HG03457 (cell line): ENCODE measurements around the gene NAAA.
"Not testable (repeated sequence)": the region's sequence is repeated elsewhere in the genome, so short reads cannot be mapped to it uniquely, and the experiment has no call there.

ENCODE experiments used
- ATAC-seq: cut with Tn5 transposase; IDR thresholded peaks from one replicate; pipeline ENCODE4 v1.9.1; 2021; ENCODE audit warnings: moderate number of reproducible peaks; ENCODE audit not compliant: unreplicated experiment

Gene NAAA

GRCh38 chr4:75920327-75920726 lies 20.5 kb downstream of the NAAA start:
- ATAC-seq: no peak

DNA sequence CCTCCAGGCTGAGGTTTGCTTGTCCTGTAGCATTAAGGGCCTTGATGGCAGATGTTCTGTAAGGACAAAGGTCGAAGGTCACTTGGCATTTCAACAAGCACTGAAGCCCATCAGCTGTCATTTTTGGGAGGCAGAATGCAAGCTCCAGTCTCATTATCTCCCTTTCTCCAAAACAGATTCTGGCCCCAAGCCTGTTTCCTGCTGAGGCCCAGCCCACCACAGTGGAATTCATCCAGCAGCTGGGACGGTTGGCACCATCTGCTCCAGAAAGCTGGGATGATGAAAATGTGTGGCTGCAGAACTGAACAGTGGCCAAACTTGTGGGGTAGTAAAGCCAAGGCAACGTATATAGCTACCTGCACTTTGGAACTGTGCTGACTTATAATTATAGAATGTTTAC lies 20.9 kb downstream of the NAAA start:
- no peak for ATAC-seq

GRCh38 chr4:75916091-75916661 lies 24.6 kb downstream of the NAAA start:
- no peak for ATAC-seq

DNA sequence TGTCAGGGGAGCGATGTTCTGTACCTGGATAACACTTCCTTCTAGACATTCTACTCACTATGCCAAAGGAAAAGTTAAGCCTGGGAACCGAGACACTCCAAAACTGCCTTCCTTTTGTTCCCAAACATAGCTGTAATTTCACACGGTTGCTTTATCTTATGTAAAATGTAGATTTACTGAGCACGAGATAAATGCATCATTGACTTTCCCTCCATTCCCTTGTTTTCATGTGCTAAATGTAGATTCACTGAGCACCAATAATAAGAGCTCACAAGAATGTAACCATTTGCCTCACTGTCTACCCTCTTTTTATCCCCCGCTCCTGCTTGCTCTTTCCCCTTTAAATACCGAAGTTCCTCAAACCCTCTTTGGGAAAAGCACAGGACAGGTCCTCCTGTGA lies 27.8 kb downstream of the NAAA start:
- no peak for ATAC-seq

DNA sequence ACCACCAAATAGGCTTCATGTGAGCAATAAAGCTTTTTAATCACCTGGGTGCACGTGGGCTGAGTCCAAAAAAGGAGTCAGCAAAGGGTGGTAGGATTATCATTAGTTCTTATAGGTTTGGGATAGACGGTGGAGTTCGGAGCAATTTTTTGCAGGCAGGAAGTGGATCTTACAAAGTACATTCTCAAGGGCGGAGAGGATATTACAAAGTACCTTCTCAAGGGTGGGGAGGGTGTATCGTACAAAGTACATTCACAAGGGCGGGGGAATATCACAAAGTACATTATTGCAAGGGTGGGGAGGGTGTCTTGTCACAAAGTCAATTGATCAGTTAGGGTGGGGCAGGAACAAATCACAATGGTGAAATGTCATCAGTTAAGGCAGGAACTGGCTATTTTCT lies 30.0 kb downstream of the NAAA start:
- not testable (repeated sequence) for ATAC-seq

- ATAC-seq: no peak
These were observed 31.4 kb downstream of the NAAA start for GRCh38 chr4:75909405-75909804.

GRCh38 chr4:75908555-75908954 lies 32.3 kb downstream of the NAAA start:
- ATAC-seq: no peak

- ATAC-seq: no peak
These were observed 32.8 kb downstream of the NAAA start for GRCh38 chr4:75907966-75908365.

GRCh38 chr4:75904076-75904475 lies 36.7 kb downstream of the NAAA start:
- ATAC-seq: no peak

- no peak for ATAC-seq
These were observed 38.5 kb downstream of the NAAA start, which contains the start of gene PPEF2 for GRCh38 chr4:75902352-75902751. PPEF2 (minus strand) TSS chr4:75902452; CDS start chr4:75896325, 6,127 bp downstream.

DNA sequence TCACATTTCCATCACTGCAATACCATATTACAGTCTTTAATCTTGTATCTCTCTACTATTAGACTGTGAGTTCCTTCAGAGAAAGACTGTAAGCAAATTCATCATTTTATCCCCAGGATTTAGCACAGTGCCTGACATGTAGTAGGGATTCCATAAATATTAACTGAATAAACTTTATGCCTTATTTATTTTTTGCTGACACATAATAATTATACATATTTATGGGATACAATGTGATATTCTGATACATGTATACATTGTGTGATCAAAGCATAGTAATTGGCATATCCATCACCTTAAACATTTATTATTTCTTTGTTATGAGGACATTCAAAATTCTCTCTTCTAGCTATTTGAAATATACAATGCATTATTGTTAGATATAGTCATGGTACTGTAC lies 42.3 kb downstream of the NAAA start:
- ATAC-seq: no peak

DNA sequence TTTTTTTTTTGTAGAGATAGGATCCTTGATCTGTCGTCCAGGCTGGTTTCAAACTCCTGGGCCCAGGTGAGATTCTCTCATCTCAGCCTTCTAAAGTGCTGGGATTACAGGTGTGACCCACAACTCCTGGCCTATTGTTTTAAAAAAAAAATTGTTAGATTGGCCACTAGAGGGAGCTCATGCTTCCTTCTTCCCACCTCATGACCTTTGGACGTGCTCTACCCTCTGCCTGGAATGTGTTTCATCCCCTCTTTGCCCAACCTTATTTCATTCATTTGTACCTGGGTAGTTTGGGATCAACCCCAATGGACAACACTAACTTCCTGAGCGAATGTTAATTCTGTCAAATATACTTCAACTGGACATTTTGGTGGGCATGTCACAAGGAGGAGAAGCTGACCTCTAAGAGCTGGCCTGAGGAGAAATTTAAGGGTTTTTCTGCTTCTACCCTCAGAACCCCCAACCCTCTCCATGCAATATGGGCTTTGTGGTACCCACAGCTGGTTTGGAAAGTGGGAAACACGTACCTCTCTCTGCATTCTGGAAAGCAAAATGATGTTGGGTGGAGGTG lies 45.0 kb downstream of the NAAA start:
- ATAC-seq: no peak

DNA sequence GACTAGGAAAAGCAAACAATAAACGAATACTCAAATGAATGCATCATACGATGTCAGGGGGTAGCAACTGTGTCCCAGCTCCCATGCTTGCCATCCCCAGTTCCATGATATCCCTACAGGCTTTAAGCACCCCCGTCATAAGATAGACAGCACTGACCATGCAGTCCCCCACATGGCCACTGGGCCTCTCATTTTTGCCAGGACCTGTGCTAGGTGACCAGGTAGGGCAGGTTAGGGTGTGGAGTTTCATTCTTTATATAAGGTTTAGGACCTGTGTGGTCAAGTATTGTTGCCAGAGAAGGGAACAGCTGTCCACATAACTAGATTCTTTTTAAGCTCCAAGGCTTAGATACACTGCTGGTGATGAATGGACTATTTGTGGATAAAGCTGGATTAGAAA lies 48.3 kb downstream of the NAAA start:
- ATAC-seq: no peak

DNA sequence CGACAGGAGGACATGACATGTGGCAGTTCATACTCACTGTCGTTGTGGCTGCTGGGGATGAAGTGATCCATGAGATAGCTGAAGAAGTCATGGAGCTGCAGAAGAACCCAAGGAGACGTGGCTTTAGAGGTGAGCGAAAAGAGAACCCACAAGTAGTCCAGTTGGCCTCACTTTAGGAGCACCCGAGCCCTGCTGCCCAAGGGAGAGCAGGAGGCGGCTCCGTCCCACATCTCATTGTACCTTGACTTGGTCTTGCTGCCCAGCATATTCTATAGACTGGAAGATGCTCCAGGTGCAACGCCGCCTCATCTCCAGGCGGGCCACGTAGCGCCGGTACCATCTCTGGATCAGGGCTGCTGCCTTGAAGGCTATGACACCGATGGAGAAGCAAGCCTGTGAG lies 49.2 kb downstream of the NAAA start:
- no peak for ATAC-seq

- ATAC-seq: no peak
These were observed 51.1 kb downstream of the NAAA start for GRCh38 chr4:75889537-75890199.

- no peak for ATAC-seq
These were observed 54.7 kb downstream of the NAAA start for GRCh38 chr4:75886104-75886503.

DNA sequence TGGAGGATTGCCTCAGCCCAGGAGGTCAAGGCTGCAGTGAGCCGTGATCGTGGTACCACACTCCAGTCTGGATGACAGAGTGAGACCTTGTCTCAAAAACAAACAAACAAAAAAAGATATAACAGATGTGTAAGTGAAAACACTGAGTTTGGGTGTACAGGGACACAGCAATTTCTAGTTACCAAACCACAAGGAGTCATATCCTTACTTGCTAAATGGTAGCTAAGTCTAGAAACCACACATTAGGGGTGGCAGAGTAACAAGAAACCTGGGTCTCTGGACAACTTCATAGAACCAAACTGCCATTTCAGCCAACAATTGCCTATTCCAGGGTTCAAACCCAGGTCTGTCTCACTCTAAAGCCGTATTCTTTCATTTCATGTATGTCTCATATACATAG lies 59.3 kb downstream of the NAAA start:
- no peak for ATAC-seq

GRCh38 chr4:75880278-75880677 lies 60.5 kb downstream of the NAAA start:
- ATAC-seq: no peak

GRCh38 chr4:75878246-75878756 lies 62.5 kb downstream of the NAAA start:
- no peak for ATAC-seq

DNA sequence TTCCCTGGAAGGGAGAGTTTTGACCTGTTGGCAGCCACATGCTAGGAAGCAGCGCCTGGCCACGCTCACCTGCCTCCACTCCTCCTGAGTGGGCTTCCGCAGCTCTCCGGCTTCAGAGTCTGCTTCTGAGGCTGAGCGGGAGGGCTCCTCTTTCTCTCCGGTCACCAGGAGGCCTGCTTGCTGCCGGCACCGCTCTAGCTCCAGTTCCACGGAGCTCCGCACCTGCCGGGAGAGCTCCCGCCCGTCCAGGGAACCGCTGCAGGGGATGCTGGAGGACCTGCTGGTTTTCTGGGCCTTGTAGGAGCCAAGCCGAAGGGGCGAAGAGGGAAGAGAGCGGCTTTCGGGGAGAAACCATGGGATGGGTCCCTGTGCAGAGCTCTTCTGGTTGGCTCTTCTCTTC lies 64.6 kb downstream of the NAAA start:
- no peak for ATAC-seq

- ATAC-seq: no peak
These were observed 71.7 kb downstream of the NAAA start for GRCh38 chr4:75869100-75869499.

GRCh38 chr4:75867130-75867529 lies 73.7 kb downstream of the NAAA start:
- ATAC-seq: no peak
